ENCODE measurements around the gene UCN2. TPM values are rescaled to one million over a fixed set of nuclear protein-coding genes. Genes with fewer than 3 reads are reported as not detected.

UCN2 gene
- total and polyA plus RNA-seq, 9 of the 15 experiments (the other 6 are each of a cell fraction or from before 2014, with no cell fraction given) = 0.08 to 0.11 TPM; not detected in 7

GRCh38 chr3:48584836-48585235 is 21.3 kb upstream of the UCN2 start (continued):
- TF ChIP-seq NR2C2 (CRISPR knock-in tag; IDR thresholded peaks at IDR 0.05) (no peak), NR2C2 (tag; IDR thresholded peaks at IDR 0.05) (no peak)

- H3K9me3 ChIP-seq (replicated peaks; ENCODE audit: control insufficient read depth, insufficient read depth, low read depth, low read length) = no peaks in the 10 kb centered on the region
- no peak for DNase-seq (ENCODE audit: extremely low read depth in 1 of 4, low spot score in 3 of 4)
- no peak overlapping the region for H2AFZ ChIP-seq (ENCODE audit: low read depth, low read length)
- intact Hi-C loops (cut with micrococcal nuclease) = no loop called here
- peak; percentile 61 for ATAC-seq
- H3K27me3 ChIP-seq (ENCODE audit: control insufficient read depth in 2 of 2, insufficient read depth in 2 of 2, low read length in 2 of 2) = no peaks in the 10 kb centered on the region
- in situ Hi-C loops (cut with MboI) = no loop called here
- no peak overlapping the region for H3K9ac ChIP-seq (ENCODE audit: insufficient read depth in 1 of 2, low read depth in 2 of 2, low read length in 2 of 2)
- WGBS (ENCODE audit: insufficient coverage, low coverage, missing lambda C conversion rate) = 30% methylated on average over 13 of the region's 14 CpGs
- no peaks in the 10 kb centered on the region for H4K20me1 ChIP-seq (replicated peaks; ENCODE audit: control insufficient read depth, insufficient read depth, low read length)
- ChIA-PET CTCF (ENCODE audit: low intra/inter-chr PET ratio) (no interaction called here), POLR2A (interaction anchor here (0.6 kb wide), 1 partner anchor 53 kb away, joined by 3 read pairs; no protein-coding TSS in a partner anchor)
- H3K4me2 ChIP-seq (ENCODE audit: insufficient read depth, low read length) = no peak overlapping the region
- no TSS peak for BruUV-seq (replicated peaks)
- no peaks in the 10 kb centered on the region for H3K79me2 ChIP-seq (ENCODE audit: control insufficient read depth, insufficient read depth, low read length)
- no peaks in the 10 kb centered on the region for H3K9me1 ChIP-seq (ENCODE audit: control insufficient read depth, insufficient read depth, low read length)
- H3K27ac ChIP-seq (ENCODE audit: extremely low read depth, low read depth, low read length) = no peak overlapping the region
- H3K36me3 ChIP-seq (ENCODE audit: control insufficient read depth, insufficient read depth, low read length) = no peaks in the 10 kb centered on the region
- TF ChIP-seq YY1 (IDR thresholded peaks at IDR 0.05; ENCODE audit: borderline replicate concordance in 1 of 3, control insufficient read depth in 1 of 3, extremely low read depth in 1 of 3, insufficient read depth in 3 of 3, insufficient read length in 1 of 3, insufficient replicate concordance in 2 of 3, low read depth in 1 of 3, low read length in 2 of 3) (no peak), PHF8 (IDR thresholded peaks at IDR 0.05; ENCODE audit: borderline replicate concordance, low read length) (no peak), CTCF (IDR thresholded peaks at IDR 0.05 in 2 of 3, conservative IDR thresholded peaks at IDR 0.05 in 1 of 3; ENCODE audit: insufficient read depth in 2 of 3, low read depth in 1 of 3, low read length in 3 of 3) (peak in 2 of 3 experiments; percentile 19 to 47; a peak in 4 of 6 replicates)
- no peak for FAIRE-seq
- H3K4me1 ChIP-seq (replicated peaks in 1 of 2; ENCODE audit: control insufficient read depth in 2 of 2, insufficient read depth in 2 of 2, low read length in 2 of 2) = no peaks in the 10 kb centered on the region; a peak in 1 of 5 replicates
- H3K4me3 ChIP-seq = no peak overlapping the region
Measured at GRCh38 chr3:48581621-48582481, 18.3 kb upstream of the UCN2 start.

Measured in K562 (cell line).